ENCODE measurements around the gene CNNM2.

CNNM2 gene

DNA sequence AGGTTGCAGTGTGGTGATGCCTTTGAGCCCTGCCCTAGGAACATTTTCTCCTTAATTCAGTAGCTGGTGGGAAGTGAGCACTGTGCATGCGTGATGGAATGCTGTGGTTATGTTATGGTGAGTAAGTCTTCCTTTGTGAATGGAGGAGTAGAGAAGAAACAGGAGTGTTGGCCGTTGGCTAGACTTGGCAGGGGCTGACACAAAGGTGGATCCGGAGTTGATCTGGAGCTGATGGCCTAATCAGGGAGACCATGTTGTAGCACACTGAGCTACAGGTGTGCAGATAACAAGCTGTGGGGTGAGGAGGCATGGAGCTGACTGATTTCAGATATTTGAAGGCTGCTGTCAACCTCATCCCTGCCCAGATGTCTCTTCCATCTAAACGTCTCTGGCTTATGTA lies 122.3 kb downstream of the CNNM2 start:
- no peaks in the 10 kb centered on the region for H3K9me3 ChIP-seq (ENCODE audit: insufficient read depth, low read length)
- H3K4me3 ChIP-seq (ENCODE audit: insufficient read length, low read depth), result no peak overlapping the region
- H3K36me3 ChIP-seq (ENCODE audit: insufficient read depth, insufficient read length, low read length), result no peaks in the 10 kb centered on the region
- H3K9ac ChIP-seq (ENCODE audit: insufficient read length, low read depth), result no peak overlapping the region
- no peak for DNase-seq (ENCODE audit: low read depth, low spot score)
- no peak for TF ChIP-seq ZNF274 (IDR thresholded peaks at IDR 0.05; ENCODE audit: low read depth, low read length)
- TF ChIP-seq YY1 (IDR thresholded peaks at IDR 0.05; ENCODE audit: insufficient read depth, insufficient read length), result no peak
- no peak for TF ChIP-seq SUZ12 (IDR thresholded peaks at IDR 0.05; ENCODE audit: extremely low read depth, insufficient read depth, insufficient read length)
- H3K27me3 ChIP-seq (ENCODE audit: insufficient read depth, insufficient read length), result no peaks in the 10 kb centered on the region
- H3K4me1 ChIP-seq (ENCODE audit: insufficient read depth, insufficient read length), result peaks cover 2% of the 10 kb centered on the region

DNA sequence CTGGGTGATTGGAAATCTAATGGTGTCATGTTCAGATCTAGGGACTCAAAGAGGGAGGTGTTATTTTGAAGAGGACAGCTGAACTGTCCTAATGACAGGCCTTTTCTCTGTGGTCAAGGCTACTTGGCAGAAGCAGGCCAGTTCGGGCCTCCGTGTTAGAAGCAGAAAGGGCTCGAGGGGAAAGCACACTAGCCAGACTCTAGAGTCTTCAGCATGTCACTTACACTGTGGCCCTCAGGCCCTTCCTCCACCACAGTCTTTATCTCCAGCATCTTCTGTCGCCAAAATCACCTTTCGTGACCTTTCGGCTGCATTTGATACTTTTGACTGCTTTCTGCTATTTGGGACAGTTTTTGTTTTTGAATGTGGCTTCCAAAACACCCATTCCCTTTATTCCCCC lies 123.3 kb downstream of the CNNM2 start:
- H3K4me3 ChIP-seq (ENCODE audit: insufficient read length, low read depth), result no peak overlapping the region
- H3K36me3 ChIP-seq (ENCODE audit: insufficient read depth, insufficient read length, low read length), result no peaks in the 10 kb centered on the region
- no peak for DNase-seq (ENCODE audit: low read depth, low spot score)
- no peaks in the 10 kb centered on the region for H3K27me3 ChIP-seq (ENCODE audit: insufficient read depth, insufficient read length)
- H3K9ac ChIP-seq (ENCODE audit: insufficient read length, low read depth), result no peak overlapping the region
- H3K9me3 ChIP-seq (ENCODE audit: insufficient read depth, low read length), result no peaks in the 10 kb centered on the region
- peaks cover 2% of the 10 kb centered on the region for H3K4me1 ChIP-seq (ENCODE audit: insufficient read depth, insufficient read length)
- TF ChIP-seq SUZ12 (IDR thresholded peaks at IDR 0.05; ENCODE audit: extremely low read depth, insufficient read depth, insufficient read length) (no peak), ZNF274 (IDR thresholded peaks at IDR 0.05; ENCODE audit: low read depth, low read length) (no peak), YY1 (IDR thresholded peaks at IDR 0.05; ENCODE audit: insufficient read depth, insufficient read length) (no peak)

DNA sequence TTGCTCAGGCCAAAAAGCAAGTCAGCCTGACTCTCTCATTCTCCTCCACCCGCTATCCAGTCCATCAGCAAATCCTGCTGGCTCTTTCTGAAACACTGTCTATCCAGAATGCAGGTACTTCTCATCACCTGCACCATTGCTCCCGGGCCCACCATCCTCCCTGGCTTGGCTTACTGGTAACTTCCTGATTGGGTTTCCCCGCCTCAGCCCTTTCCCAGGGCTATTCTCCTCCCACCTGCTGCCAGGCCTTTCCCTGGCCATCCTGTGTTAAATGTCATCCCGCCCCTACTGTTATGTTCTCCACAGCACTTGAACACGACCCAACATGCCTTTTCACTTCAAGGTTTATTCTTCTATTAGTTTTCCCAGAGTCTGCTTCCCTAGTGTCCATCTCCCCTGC lies 124.0 kb downstream of the CNNM2 start:
- Histone ChIP-seq H3K4me3 (ENCODE audit: insufficient read length, low read depth) (no peak overlapping the region), H3K9ac (ENCODE audit: insufficient read length, low read depth) (no peak overlapping the region), H3K4me1 (ENCODE audit: insufficient read depth, insufficient read length) (peaks cover 2% of the 10 kb centered on the region), H3K9me3 (ENCODE audit: insufficient read depth, low read length) (no peaks in the 10 kb centered on the region), H3K27me3 (ENCODE audit: insufficient read depth, insufficient read length) (no peaks in the 10 kb centered on the region), H3K36me3 (ENCODE audit: insufficient read depth, insufficient read length, low read length) (no peaks in the 10 kb centered on the region)
- no peak for DNase-seq (ENCODE audit: low read depth, low spot score)
- TF ChIP-seq SUZ12 (IDR thresholded peaks at IDR 0.05; ENCODE audit: extremely low read depth, insufficient read depth, insufficient read length) (no peak), ZNF274 (IDR thresholded peaks at IDR 0.05; ENCODE audit: low read depth, low read length) (no peak), YY1 (IDR thresholded peaks at IDR 0.05; ENCODE audit: insufficient read depth, insufficient read length) (no peak)

DNA sequence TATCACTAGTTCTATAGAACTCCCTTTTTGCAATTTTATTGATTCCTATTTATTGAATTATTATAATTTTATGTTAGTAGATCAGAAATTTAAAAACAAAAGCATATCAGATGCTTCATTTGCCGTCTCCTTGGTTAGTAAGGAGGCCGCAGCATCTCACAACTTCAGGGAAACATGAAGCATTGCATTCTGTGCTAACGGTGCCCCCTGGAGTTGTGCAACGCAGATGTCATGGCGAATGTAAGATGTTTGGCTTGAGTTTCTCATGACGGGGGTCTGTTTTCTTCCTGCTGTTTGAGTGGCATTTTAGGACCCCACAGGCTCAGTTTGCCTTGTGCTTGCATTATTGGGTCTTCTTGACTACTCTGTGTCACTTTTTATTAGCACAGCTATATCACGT lies 124.8 kb downstream of the CNNM2 start:
- no peaks in the 10 kb centered on the region for H3K36me3 ChIP-seq (ENCODE audit: insufficient read depth, insufficient read length, low read length)
- no peaks in the 10 kb centered on the region for H3K9me3 ChIP-seq (ENCODE audit: insufficient read depth, low read length)
- DNase-seq (ENCODE audit: low read depth, low spot score), result no peak
- H3K4me3 ChIP-seq (ENCODE audit: insufficient read length, low read depth), result no peak overlapping the region
- H3K27me3 ChIP-seq (ENCODE audit: insufficient read depth, insufficient read length), result no peaks in the 10 kb centered on the region
- TF ChIP-seq ZNF274 (IDR thresholded peaks at IDR 0.05; ENCODE audit: low read depth, low read length) (no peak), SUZ12 (IDR thresholded peaks at IDR 0.05; ENCODE audit: extremely low read depth, insufficient read depth, insufficient read length) (no peak), YY1 (IDR thresholded peaks at IDR 0.05; ENCODE audit: insufficient read depth, insufficient read length) (no peak)
- peaks cover 2% of the 10 kb centered on the region for H3K4me1 ChIP-seq (ENCODE audit: insufficient read depth, insufficient read length)
- H3K9ac ChIP-seq (ENCODE audit: insufficient read length, low read depth), result no peak overlapping the region

DNA sequence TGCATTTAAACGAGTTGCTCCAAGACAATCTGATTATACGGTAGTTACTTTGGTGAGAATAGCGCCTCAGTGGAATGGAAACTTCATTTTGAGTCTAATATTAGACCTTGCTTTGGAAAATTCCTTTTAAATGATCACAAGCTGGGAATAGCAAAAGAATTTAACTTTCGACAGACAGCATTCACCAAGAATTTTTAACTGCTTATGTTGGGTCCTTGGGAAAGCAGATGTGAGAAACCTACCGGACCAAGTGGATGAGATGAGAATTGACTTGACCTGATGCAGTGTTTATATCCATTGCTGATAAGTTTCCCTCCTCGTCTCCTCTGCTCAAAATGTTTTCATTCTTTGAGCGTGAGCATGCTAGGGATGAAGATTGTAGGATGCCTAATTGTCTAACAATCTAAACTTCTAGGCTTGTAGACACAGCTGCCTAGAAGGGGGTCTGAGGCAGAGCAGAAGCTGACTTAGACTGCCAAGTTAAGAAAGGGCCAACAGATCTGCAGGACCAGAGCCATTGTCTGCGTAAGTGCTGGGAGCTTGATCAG lies 126.9 kb downstream of the CNNM2 start:
- Histone ChIP-seq H3K27me3 (ENCODE audit: insufficient read depth, insufficient read length) (no peaks in the 10 kb centered on the region), H3K36me3 (ENCODE audit: insufficient read depth, insufficient read length, low read length) (no peaks in the 10 kb centered on the region), H3K9me3 (ENCODE audit: insufficient read depth, low read length) (no peaks in the 10 kb centered on the region), H3K4me1 (ENCODE audit: insufficient read depth, insufficient read length) (peaks cover 2% of the 10 kb centered on the region), H3K4me3 (ENCODE audit: insufficient read length, low read depth) (no peak overlapping the region), H3K9ac (ENCODE audit: insufficient read length, low read depth) (no peak overlapping the region)
- no peak for TF ChIP-seq ZNF274 (IDR thresholded peaks at IDR 0.05; ENCODE audit: low read depth, low read length)
- TF ChIP-seq SUZ12 (IDR thresholded peaks at IDR 0.05; ENCODE audit: extremely low read depth, insufficient read depth, insufficient read length), result no peak
- no peak for TF ChIP-seq YY1 (IDR thresholded peaks at IDR 0.05; ENCODE audit: insufficient read depth, insufficient read length)
- DNase-seq (ENCODE audit: low read depth, low spot score), result no peak

DNA sequence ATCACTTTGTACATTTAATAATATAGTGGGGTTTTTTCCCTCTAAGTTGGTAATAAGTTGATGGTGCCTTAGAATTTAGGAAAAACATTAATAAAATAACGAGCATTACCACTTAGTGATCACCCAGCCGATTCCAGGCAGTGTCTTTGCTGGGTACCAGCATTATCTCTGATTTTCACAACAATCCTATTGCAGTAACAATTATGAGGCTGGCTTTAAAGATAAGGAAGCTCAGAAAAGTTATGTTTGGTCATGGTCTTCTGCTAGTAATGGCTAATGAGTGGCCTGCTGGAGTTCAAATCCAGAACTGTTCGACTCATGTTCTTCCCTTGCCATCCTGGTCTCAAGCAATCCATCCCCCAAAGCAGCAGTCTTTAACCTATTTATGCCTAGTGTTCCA lies 127.9 kb downstream of the CNNM2 start:
- no peak overlapping the region for H3K9ac ChIP-seq (ENCODE audit: insufficient read length, low read depth)
- TF ChIP-seq SUZ12 (IDR thresholded peaks at IDR 0.05; ENCODE audit: extremely low read depth, insufficient read depth, insufficient read length) (no peak), ZNF274 (IDR thresholded peaks at IDR 0.05; ENCODE audit: low read depth, low read length) (no peak), YY1 (IDR thresholded peaks at IDR 0.05; ENCODE audit: insufficient read depth, insufficient read length) (no peak)
- H3K36me3 ChIP-seq (ENCODE audit: insufficient read depth, insufficient read length, low read length), result no peaks in the 10 kb centered on the region
- no peak for DNase-seq (ENCODE audit: low read depth, low spot score)
- no peaks in the 10 kb centered on the region for H3K9me3 ChIP-seq (ENCODE audit: insufficient read depth, low read length)
- H3K27me3 ChIP-seq (ENCODE audit: insufficient read depth, insufficient read length), result no peaks in the 10 kb centered on the region
- no peak overlapping the region for H3K4me3 ChIP-seq (ENCODE audit: insufficient read length, low read depth)
- H3K4me1 ChIP-seq (ENCODE audit: insufficient read depth, insufficient read length), result peaks cover 2% of the 10 kb centered on the region

DNA sequence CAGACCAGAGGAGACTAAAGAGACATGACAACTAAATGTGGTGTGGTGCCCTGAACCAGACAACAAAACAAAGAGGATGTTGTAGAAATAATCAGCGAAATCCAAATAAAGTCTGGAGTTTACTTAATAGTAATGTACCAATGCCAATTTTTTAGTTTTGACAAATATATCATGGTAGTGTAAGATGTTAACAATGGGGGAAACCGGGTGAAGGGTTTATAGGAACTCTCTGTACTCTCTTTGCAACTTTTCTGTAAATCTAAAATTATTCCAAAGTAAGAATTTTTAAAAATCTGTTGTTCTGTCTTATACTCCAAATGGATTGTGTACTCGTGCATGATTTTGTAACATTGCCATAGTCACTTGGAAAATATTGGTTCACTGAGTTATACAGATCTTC lies 129.3 kb downstream of the CNNM2 start:
- no peaks in the 10 kb centered on the region for H3K9me3 ChIP-seq (ENCODE audit: insufficient read depth, low read length)
- DNase-seq (ENCODE audit: low read depth, low spot score), result no peak
- no peak overlapping the region for H3K9ac ChIP-seq (ENCODE audit: insufficient read length, low read depth)
- H3K4me3 ChIP-seq (ENCODE audit: insufficient read length, low read depth), result no peak overlapping the region
- H3K27me3 ChIP-seq (ENCODE audit: insufficient read depth, insufficient read length), result no peaks in the 10 kb centered on the region
- H3K36me3 ChIP-seq (ENCODE audit: insufficient read depth, insufficient read length, low read length), result no peaks in the 10 kb centered on the region
- TF ChIP-seq SUZ12 (IDR thresholded peaks at IDR 0.05; ENCODE audit: extremely low read depth, insufficient read depth, insufficient read length) (no peak), YY1 (IDR thresholded peaks at IDR 0.05; ENCODE audit: insufficient read depth, insufficient read length) (no peak), ZNF274 (IDR thresholded peaks at IDR 0.05; ENCODE audit: low read depth, low read length) (no peak)
- H3K4me1 ChIP-seq (ENCODE audit: insufficient read depth, insufficient read length), result no peaks in the 10 kb centered on the region
